Heart right ventricle (tissue), 16 donors: ENCODE results near the gene KIAA1671. TPM values are rescaled to one million over a fixed set of nuclear protein-coding genes. Genes with fewer than 3 reads are reported as not detected.

Source experiments
- ATAC-seq, 8 donors: fragments of 200-7000 bp; cut with Tn5 transposase; one replicate each; pipeline ENCODE4 v1.9.1; 2020; ENCODE audit warnings: mild to moderate bottlenecking in 8 of 8, moderate library complexity in 8 of 8, moderate number of reproducible peaks in 1 of 8
- DNase-seq, 2 donors: peaks; one replicate each; pipeline ENCODE4 v3.0.0-alpha.2; 2020
- H3K27ac ChIP-seq, 10 donors: fragments of 200-600 bp; sonication (generic) in 2 of 10; one replicate each; pipeline versions ENCODE4 v1.5.0 to v1.8.0; 2020 to 2022; ENCODE audit warnings: mild to moderate bottlenecking in 3 of 10
- H3K27me3 ChIP-seq, 7 donors: fragments of 200-600 bp; one replicate each; pipeline ENCODE4 v1.8.0; 2021 to 2022; ENCODE audit warnings: mild to moderate bottlenecking in 2 of 7
- H3K36me3 ChIP-seq, 9 donors: fragments of 200-600 bp; sonication (generic) in 1 of 9; one replicate each; pipeline versions ENCODE4 v1.5.0 to v1.8.0; 2020 to 2022; ENCODE audit warnings: mild to moderate bottlenecking in 2 of 9
- H3K4me1 ChIP-seq, 9 donors: fragments of 200-600 bp; sonication (generic) in 1 of 9; one replicate each; pipeline versions ENCODE4 v1.5.0 to v1.8.0; 2020 to 2022; ENCODE audit warnings: mild to moderate bottlenecking in 4 of 9
- H3K4me3 ChIP-seq, 10 donors: fragments of 200-600 bp; sonication (generic) in 2 of 10; one replicate each; pipeline versions ENCODE4 v1.5.0 to v1.8.0; 2020 to 2022; ENCODE audit warnings: mild to moderate bottlenecking in 7 of 10, moderate library complexity in 2 of 10
- H3K9me3 ChIP-seq, 11 donors: fragments of 200-600 bp in 10 of 11; sonication (generic) in 2 of 11; one replicate each; pipeline versions ENCODE4 v1.5.0 to v1.8.0; 2013 to 2022; ENCODE audit warnings: mild to moderate bottlenecking in 2 of 11, control low read depth in 1 of 11, moderate library complexity in 1 of 11
- CTCF ChIP-seq, 9 donors: fragments of 200-600 bp; sonication (generic) in 2 of 9; IDR thresholded peaks; one replicate each; pipeline versions ENCODE4 v1.5.0 to v1.8.0; 2021 to 2022; ENCODE audit warnings: antibody characterized with exemption in 9 of 9, mild to moderate bottlenecking in 5 of 9, moderate library complexity in 1 of 9
- WGBS, 2 donors: extraction: QIAGEN DNeasy Blood & Tissue Kit; methylation state at CpG; one replicate each; pipeline ENCODE4 v1.1.7; 2013; ENCODE audit warnings: inconsistent platforms in 1 of 2; 5-methylcytosine and 5-hydroxymethylcytosine counted together
- intact Hi-C, 10 donors: fragments of 100-400 bp; cut with DNase I; formaldehyde crosslinking; loops; one replicate each; pipeline versions ENCODE4 v1.11.1 to v1.14.2; 2022
- polyA plus RNA-seq, 2 donors: library from polyadenylated mRNA; stranded (reverse); fragments of 200-250 nt; gene quantifications; one replicate each; pipeline ENCODE4 v1.2.3, GENCODE V29; 2013
- total RNA-seq, 10 donors: library from RNA; stranded (reverse); fragmentation: NEBNext Ultra II Directional in 3 of 10; extraction: Animal tissue kit (Norgen Biotek cat#: 25700) in 3 of 10; gene quantifications; one replicate each; pipeline versions ENCODE4 v1.2.1 to v1.2.4, GENCODE V29; 2021 to 2023
- donor health status: Arrhythmogenic right ventricular cardiomyopathy.
- donor health status: ischemic (EF 13 %, LVEDD 7.1; RV severe dilation, severe dysfunction).
- donor health status: healthy with polysubstance abuse.
- donor health status: DM: no; HTN: yes; CAD: no.
- donor health status: DM: no; HTN: no; CAD: no.
- donor health status: ischemic (EF 25% LVEDD 6.9; RV normal size, moderate dysfunction).
- donor health status: ischemic (EF 25% LVEDD 5.7; RV mildly dilated, moderate dysfunction).
- donor health status: healthy.
- donor health status: DM: yes; HTN: yes; CAD: no.
- donor health status: Ischemic cardiomyopathy.
- donor health status: ischemic (EF 35%, LVEDD 5.7; RV mildly dilated, moderate dysfunction).
- donor health status: nonischemic (EF 11% LVEDD 7.7; RV severe dilation, severe dysfunction).
- donor health status: DM: yes; HTN: yes; CAD: no.
- donor health status: PGD.
- donor health status: ischemic (EF 29% LVEDD 5.4; RV normal size, mild dysfunction).
- donor health status: nonischemic (EF 23%, LVEDD 6.1; RV moderate dilation, normal function).

KIAA1671 gene
- total and polyA plus RNA-seq, 12 donors, result 2.9 to 26.2 (median 13.7) TPM

- Histone ChIP-seq H3K4me1 (peaks cover 0 to 14% (median 2%) of the 10 kb centered on the region in 9 donors), H3K4me3 (no peak overlapping the region), H3K36me3 (peaks cover 0 to 65% (median 6%) of the 10 kb centered on the region in 9 donors), H3K27ac (no peak overlapping the region), H3K27me3 (no peaks in the 10 kb centered on the region), H3K9me3 (no peaks in the 10 kb centered on the region)
- TF ChIP-seq CTCF (IDR thresholded peaks at IDR 0.05), result no peak
- ATAC-seq, result no peak
- WGBS, 2 donors, result 98 to 100% methylated on average over 2 of the region's 2 CpGs
- intact Hi-C loops, result no loop called here
- no peak for DNase-seq
Measured at GRCh38 chr22:25035715-25036114, 83.2 kb downstream of the KIAA1671 start.

DNA sequence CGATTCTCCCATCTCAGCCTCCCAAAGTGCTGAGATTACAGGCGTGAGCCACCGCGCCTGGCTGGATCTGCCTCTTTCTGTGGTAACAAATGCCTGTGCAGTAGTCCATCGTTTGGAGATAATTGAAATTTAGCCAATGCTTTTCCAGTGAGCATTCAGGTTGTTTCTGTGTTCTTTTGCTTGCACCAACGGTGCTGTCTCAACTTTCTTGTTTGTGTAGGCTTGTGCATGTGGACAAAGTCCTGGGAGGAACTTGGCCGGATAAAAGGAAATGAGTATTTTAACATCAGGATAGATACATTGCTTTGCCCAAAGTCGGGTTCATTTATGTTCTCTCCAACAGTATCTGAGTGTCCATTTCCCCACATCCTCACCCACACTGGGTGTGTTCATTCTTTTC lies 85.7 kb downstream of the KIAA1671 start:
- H3K27ac ChIP-seq, result no peak overlapping the region
- H3K27me3 ChIP-seq, result no peaks in the 10 kb centered on the region
- DNase-seq (no peak), ATAC-seq (no peak)
- TF ChIP-seq CTCF (IDR thresholded peaks at IDR 0.05), result no peak
- H3K36me3 ChIP-seq, result peaks cover 0 to 65% (median 6%) of the 10 kb centered on the region in 9 donors
- no peaks in the 10 kb centered on the region for H3K9me3 ChIP-seq
- H3K4me1 ChIP-seq, result no peaks in the 10 kb centered on the region
- no peak overlapping the region for H3K4me3 ChIP-seq
- intact Hi-C loops, result no loop called here
- WGBS, 2 donors, result 92 to 95% methylated on average over 8 of the region's 8 CpGs

DNA sequence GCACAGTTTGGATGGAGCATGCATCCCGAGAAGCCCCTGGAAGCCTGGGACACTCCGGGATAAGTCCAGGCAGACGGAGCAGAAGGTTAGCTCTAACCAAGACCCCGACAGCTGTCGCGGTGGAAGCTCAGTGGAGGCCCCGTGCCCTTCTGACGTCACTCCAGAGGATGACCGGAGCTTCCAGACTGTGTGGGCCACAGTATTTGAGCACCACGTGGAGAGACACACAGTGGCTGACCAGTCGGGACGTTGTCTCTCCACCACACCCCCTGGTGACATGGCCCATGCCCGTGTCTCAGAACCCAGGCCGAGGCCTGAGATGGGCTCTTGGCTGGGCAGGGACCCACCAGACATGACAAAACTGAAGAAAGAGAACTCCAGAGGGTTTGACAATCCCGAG lies 86.3 kb downstream of the KIAA1671 start:
- DNase-seq, result no peak
- intact Hi-C loops, result no loop called here
- Histone ChIP-seq H3K9me3 (no peaks in the 10 kb centered on the region), H3K4me3 (no peak overlapping the region), H3K4me1 (no peaks in the 10 kb centered on the region), H3K36me3 (peaks cover 0 to 64% (median 6%) of the 10 kb centered on the region in 9 donors), H3K27ac (no peak overlapping the region), H3K27me3 (no peaks in the 10 kb centered on the region)
- no peak for ATAC-seq
- no peak for TF ChIP-seq CTCF (IDR thresholded peaks at IDR 0.05)
- 94 to 96% methylated on average over 15 of the region's 15 CpGs for WGBS, 2 donors

- Histone ChIP-seq H3K4me3 (no peak overlapping the region), H3K27me3 (no peaks in the 10 kb centered on the region), H3K4me1 (peaks cover 0 to 4% (median under 1%) of the 10 kb centered on the region in 9 donors), H3K36me3 (peaks cover 0 to 60% (median 6%) of the 10 kb centered on the region in 9 donors), H3K27ac (no peak overlapping the region), H3K9me3 (no peaks in the 10 kb centered on the region)
- peak in 1 of 8 donors; percentile 34 for ATAC-seq
- DNase-seq, result no peak
- intact Hi-C loops, result no loop called here
- no peak for TF ChIP-seq CTCF (IDR thresholded peaks at IDR 0.05)
- 95 to 97% methylated on average over 17 of the region's 17 CpGs for WGBS, 2 donors
Measured at GRCh38 chr22:25039255-25039654, 86.7 kb downstream of the KIAA1671 start.
